Stromal cell of bone marrow (primary cell): ENCODE results near the gene GDPD4.
"Not testable (repeated sequence)": the region's sequence is repeated elsewhere in the genome, so short reads cannot be mapped to it uniquely, and the experiment has no call there.

Source experiments
- DNase-seq: peaks from one replicate; pipeline ENCODE4 v3.0.0-alpha.2; 2012; ENCODE audit warnings: low read depth

The GDPD4 gene, protein sequence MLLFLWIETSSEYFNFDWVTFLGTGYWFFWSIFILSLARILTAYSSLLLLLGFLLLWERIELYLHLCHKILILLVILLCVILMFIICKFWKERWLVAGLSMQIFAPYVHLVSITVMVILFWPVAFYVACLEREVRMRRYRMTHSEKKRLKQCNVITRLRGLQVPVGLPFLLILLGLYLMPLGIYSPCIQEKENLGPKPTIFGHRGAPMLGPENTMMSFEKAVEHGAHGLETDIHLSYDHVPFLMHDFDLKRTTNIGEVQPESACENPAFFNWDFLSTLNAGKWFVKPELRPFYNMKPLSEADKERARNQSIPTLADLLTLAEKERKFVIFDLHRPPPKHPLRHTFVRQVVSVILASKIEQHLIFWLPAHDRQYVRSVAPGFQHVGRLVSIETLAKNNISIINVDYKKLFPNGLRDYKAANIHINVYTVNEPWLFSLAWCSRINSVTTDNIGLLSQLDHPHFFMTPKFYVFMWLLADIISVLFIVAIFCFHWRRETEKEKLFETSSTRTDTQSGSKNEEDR

DNA sequence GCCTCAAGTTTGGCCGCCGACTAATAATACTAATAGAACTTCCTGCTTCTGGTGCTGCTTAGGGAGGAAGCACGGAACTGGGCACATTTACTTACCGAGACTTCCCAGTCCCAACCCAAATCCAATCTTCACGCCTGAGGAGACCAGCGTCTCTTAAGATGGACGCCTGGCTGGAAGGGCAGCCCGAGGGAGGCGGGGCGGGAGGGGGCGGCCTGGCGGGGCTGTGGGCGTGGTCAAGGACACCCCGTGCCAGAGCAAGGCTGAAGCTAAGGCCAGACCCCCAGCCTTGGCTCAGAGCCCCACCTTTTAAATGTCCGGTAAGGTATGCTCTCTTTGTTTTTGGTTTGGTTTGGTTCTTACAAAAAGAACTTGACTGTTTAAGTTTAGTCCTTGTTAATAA lies at the start of gene GDPD4:
Gene GDPD4, minus strand, starts transcription at position 177 of the 400 bp plus-strand sequence. CDS start 16,549 bp downstream, outside the sequence.
- no peak for DNase-seq

DNA sequence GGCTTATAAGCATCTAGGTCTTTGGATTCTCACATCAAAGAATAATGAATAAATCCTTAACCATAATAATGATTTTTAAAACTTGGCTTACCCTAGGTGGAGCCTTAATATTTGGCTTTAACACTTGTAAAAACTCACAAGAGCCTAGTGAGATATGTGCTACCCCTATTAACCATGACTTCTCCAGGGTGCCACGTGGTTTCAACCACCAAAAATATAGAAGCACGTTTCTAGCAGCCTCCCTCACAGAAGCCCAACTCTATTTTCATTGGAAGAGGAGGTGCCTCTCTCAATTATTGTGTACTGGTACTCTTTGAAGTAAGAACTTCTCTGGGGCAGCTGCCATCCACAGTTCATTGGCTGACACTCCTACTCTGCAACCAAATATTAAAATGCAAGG lies 46.5 kb upstream of the GDPD4 start:
- DNase-seq: no peak

- DNase-seq: peak; percentile 2
Measured at GRCh38 chr11:77346906-77347603, 45.6 kb upstream of the GDPD4 start.

DNA sequence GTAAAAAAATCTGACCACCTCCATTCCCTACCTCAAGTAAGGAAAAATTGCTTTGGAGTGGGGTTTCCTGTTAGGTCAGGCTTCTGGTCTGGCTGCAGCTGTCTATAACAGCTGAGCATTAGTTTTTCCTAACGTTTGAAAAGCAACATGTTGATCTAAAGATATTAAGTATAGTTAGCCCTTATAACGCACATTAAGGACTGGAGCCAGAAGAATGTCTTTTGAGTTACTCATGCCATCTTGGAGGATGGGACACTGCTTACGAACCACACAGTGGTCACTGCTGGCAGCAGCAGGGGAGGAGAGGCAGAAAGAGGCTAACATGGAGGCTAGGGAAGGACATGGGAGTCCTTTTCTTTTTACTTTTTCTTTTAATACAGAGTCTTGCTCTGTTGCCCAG lies 44.1 kb upstream of the GDPD4 start:
- peak; percentile 25 for DNase-seq

DNA sequence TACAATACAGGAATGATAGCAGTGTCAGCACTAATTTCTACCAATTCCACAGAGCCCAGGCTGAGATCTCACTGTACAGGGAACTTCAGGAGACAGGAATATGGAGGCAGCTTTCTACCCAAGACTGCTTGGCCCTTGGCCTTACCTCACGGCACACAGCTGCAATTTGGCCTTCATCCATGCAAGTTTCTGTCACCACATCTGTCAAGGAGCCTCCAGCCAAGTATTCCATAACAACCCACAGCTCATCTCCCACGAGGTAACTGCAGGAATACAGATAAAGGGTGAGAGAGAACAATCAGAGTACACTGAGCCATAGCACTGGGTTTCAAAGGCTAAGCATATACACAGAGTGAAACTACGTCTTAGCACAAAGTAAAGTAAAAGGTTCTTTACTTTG lies 39.0 kb upstream of the GDPD4 start:
- DNase-seq: no peak

GRCh38 chr11:77332259-77332658 lies 30.8 kb upstream of the GDPD4 start:
- no peak for DNase-seq

DNA sequence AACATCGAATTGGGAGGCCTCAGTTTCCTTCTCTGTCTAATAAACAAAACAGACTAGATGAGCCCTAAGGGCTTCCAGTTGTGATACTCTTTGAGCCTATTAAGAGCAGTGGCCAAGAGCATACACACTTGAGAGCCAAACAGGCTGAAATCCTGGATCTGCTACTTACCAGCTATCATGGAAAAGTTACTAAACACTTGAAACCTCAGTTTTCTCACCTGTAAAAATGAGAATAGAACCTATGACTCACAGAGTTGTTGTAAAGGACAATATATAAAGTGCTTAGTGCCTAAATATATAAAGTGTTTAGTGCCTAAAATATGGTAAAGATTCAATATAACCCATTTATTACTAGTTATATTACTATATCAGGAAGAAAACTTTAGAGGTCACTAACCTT lies 23.7 kb upstream of the GDPD4 start:
- DNase-seq: no peak

GRCh38 chr11:77324508-77324907 lies 23.0 kb upstream of the GDPD4 start:
- DNase-seq: no peak

DNA sequence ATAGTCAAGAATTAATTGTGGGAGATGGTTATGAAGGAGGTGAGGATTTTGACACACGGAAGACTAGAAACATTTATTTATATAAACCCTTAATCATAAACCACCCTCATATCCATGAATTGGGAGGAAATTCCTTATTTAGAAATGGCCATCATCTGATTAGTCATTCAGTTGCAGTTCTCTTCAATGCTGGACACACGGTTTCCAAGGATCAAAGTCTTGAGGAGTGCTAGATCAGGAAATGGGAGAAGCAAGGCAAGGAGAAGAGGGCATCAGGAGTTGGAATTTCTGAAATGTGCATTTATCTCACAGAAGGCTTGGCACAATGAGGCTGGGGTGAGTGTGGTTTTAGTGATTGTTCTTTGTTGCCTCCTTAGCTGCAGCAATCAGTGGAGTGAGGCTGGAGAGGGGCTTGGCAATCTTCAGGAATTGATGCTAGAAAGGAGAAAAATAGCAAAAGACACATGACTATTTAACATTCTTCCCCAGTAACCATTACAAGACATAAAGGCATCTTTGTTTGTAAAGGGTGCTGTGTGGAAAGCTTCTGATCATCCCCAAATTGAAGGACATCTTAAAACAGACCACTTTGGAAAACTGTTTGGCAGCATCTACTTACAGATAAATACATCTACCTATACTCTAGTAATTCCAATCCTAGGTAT lies 21.6 kb upstream of the GDPD4 start:
- DNase-seq: peak; percentile 2

GRCh38 chr11:77322506-77322905 lies 21.0 kb upstream of the GDPD4 start:
- DNase-seq: peak; percentile 53

DNA sequence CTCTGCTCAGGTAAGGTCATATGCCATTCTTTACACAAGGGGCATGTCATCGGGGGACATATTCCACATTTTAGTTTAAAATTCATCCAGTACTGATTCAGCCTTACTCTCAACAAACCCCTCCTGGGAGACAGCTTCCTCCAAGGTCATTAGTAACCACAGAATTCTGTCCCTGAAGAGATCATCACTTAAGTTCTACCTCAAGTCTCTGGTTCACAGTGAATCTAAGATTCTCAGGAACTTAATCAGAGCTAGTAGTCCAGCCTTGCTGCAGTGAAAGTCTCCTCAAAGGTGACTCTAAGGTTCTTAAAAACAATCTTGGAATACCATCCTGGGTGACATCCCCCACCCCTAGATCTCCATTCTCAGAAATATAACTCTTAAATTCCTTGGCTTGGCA lies 18.9 kb upstream of the GDPD4 start:
- DNase-seq: no peak

GRCh38 chr11:77318600-77318999 lies 17.1 kb upstream of the GDPD4 start:
- DNase-seq: no peak

GRCh38 chr11:77316733-77317342 lies 15.4 kb upstream of the GDPD4 start:
- DNase-seq: no peak

DNA sequence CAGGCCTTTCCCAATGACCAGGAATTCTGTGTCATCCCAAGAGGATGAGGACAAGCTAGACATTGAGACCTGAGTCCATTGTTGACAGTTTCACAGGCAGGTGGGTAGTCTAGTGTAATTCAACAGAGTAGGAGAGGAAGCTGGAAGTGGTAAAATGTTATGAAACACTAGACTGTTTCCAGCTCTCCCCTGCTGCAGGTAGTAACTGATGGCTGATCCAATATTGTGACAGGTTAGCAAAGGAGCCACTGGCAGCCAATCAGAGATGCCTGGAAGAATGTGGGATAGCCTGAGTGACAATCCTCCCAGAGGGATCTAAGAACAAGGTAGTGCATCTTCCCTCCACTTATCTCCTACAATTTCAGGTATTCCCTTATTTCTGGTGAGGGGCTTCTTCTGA lies 10.6 kb upstream of the GDPD4 start:
- DNase-seq: no peak

DNA sequence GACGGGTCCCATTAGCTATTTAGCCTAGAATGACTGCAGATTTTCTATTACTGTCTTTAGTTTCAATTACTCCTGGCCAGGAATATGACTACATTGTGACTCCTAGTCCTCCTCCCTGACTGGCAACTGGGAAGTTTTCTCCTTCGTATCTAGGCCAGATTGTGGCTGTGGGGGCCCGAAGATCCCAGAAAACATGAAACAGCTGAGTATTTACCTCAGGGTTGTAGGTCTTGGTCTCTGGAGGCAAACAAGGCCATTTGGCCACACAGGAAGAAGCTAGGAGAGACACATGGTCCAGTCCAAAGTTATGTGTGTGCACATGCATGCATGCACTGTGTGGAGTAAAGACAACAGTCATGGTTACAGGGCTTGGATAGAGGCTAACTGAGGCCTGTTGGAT lies 10.2 kb upstream of the GDPD4 start:
- no peak for DNase-seq

GRCh38 chr11:77310721-77311120 lies 9.2 kb upstream of the GDPD4 start:
- DNase-seq: no peak

GRCh38 chr11:77309401-77310085 lies 8.1 kb upstream of the GDPD4 start:
- DNase-seq: no peak

- no peak for DNase-seq
Measured at GRCh38 chr11:77308838-77309237, 7.4 kb upstream of the GDPD4 start.

- no peak for DNase-seq
Measured at GRCh38 chr11:77303328-77303727, 1.8 kb upstream of the GDPD4 start.

- DNase-seq: no peak
Measured at GRCh38 chr11:77302752-77303151, 1.3 kb upstream of the GDPD4 start.

DNA sequence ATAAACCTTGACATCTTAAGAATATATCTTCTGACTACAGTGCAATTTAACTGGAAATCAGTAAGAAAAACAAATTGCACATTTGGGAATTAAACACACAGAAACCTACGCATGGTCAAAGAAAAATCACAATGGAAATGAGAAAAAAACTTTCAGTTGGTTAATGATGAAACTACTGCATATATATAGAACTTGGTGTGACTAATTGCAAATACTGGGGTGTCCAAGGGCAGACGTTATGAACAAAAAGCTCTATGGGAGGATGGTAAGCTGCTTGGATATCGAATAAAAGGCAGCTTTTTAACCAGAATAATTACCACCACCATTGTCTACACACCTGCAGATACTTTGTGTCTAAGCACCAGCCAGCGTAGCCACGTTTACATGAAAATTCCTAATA lies 791 bp downstream of the GDPD4 start:
- no peak for DNase-seq

DNA sequence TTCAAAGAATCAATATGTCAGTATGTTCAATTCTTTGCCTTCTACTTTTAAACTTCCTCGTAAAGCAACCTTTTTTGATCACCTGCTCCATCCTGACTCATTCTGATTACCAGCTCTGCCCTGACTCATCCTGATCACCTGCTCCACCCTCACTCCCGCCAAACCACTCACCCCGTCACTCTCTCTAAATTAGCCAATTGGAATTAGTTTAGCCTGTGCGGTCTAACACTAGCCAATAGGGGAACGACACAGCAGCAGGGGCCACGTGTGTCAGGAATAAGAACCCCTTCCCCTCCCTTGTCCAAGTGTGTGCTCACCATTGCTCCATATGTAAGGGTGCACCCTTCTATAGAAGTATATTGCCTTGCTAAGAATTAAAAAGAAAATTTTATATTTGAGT lies 1.5 kb downstream of the GDPD4 start:
- DNase-seq: not testable (repeated sequence)
